GM12874 (cell line): Measurements from ENCODE around the gene SLC66A2.

Source experiments
- TF ChIP-seq, protein P1 (sequence below): IDR thresholded peaks from 2 replicates; pipeline ENCODE4 v1.5.1; 2011; ENCODE audit warnings: low read depth, mild to moderate bottlenecking, control low read depth, low read length, moderate library complexity; ENCODE audit not compliant: insufficient read depth

SLC66A2 gene

DNA sequence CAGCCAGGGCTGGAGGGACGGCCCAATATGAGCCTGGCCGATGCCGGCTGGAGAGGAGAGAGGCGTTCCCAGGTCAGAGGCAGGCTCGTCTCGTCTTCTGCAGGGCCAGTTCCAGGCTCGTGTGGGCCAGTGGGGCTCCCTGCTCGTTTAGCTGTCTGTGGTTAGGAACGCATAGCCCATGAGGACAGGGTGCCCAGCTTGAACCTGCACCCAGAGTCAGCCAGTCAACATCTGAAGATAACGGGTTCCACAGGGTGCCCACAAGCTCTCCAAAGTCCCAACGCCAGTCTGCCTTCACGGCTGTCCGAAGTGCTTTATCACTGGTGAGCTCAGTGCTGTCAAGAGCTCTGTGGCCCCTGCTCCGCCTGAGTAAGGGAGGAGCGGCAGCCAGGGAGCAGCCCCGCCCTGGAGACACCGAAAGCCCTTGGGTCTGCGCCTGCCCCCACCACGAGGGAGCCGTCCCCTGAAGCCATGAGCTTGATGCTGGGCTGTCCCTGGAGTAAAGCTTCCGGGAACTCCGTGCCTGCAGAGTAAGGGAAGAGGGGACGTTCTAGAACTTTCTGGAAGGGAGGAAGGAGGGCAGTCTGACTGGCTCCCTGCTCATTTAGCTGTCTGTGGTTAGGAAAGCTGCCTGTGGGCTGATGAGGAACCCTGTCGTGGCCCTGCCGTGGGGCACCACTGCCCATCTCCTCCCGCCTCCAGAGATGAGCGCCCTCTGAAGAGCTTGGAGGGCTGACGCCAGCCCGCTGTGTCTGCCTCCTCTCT, 10.3 kb upstream of the SLC66A2 start:
- TF ChIP-seq, protein P1, sequence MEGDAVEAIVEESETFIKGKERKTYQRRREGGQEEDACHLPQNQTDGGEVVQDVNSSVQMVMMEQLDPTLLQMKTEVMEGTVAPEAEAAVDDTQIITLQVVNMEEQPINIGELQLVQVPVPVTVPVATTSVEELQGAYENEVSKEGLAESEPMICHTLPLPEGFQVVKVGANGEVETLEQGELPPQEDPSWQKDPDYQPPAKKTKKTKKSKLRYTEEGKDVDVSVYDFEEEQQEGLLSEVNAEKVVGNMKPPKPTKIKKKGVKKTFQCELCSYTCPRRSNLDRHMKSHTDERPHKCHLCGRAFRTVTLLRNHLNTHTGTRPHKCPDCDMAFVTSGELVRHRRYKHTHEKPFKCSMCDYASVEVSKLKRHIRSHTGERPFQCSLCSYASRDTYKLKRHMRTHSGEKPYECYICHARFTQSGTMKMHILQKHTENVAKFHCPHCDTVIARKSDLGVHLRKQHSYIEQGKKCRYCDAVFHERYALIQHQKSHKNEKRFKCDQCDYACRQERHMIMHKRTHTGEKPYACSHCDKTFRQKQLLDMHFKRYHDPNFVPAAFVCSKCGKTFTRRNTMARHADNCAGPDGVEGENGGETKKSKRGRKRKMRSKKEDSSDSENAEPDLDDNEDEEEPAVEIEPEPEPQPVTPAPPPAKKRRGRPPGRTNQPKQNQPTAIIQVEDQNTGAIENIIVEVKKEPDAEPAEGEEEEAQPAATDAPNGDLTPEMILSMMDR: no peak

DNA sequence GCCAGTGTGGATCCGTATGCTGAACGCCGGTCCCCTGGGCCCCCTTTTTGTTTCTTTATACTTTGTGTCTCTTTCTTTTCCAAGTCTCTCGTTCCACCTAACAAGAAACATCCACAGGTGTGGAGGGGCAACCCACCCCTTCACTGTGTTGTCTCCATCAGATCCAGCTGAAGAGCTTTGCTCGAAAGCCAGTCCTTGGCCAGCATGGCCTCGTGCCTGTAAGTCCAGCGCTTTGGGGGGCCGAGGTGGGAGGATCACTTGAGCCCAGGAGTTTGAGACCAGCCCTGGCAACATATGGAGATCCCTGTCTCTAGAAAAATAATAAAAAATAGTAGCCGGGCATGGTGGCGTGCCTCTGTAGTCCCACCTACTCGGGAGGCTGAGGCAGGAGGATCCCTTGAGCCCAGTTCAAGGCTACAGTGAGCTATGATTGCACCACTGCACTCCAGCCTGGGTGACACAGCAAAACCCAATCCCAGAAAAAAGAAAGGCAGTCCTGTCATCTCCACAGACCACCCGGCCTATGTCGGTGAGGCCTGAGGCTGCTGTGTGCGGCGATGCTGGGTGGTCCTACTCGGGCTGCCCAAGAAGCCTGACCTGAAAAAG, 9.6 kb upstream of the SLC66A2 start:
- TF ChIP-seq, protein P1: no peak

DNA sequence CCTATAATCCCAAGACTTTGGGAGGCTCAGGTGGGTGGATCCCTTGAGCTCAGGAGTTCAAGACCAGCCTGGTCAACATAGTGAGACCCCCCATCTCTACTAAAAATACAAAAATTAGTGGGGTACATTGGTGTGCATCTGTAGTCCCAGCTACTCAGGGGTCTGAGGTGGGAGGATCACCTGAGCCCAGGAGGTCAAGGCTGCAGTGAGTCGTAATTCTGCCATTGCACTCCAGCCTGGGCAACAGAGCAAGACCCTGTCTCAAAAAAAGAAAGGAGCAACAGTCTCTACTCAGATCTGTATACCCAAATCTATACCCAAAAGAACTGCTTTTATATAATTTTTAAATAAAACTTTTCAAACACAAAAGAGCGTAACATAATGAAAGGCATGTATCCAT, 7.5 kb upstream of the SLC66A2 start:
- TF ChIP-seq, protein P1: no peak

DNA sequence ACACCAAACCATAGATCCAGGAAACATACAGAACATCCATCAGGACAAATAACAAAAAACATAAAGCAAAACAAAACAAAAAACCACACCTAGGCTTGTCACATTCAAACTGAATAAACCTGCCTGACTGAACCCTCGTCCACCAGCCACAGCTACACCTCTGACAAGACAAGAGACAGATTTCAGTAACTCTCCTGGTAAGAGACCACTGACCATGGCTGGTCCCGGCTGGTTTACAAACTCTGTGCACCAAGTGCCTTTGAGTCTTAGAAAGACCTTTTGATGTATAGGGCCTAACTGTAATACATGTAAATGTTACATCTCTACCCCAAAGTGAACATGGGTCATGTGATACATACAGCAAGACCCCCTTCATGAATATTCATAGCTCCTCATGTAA, 4.8 kb upstream of the SLC66A2 start:
- TF ChIP-seq, protein P1: no peak

DNA sequence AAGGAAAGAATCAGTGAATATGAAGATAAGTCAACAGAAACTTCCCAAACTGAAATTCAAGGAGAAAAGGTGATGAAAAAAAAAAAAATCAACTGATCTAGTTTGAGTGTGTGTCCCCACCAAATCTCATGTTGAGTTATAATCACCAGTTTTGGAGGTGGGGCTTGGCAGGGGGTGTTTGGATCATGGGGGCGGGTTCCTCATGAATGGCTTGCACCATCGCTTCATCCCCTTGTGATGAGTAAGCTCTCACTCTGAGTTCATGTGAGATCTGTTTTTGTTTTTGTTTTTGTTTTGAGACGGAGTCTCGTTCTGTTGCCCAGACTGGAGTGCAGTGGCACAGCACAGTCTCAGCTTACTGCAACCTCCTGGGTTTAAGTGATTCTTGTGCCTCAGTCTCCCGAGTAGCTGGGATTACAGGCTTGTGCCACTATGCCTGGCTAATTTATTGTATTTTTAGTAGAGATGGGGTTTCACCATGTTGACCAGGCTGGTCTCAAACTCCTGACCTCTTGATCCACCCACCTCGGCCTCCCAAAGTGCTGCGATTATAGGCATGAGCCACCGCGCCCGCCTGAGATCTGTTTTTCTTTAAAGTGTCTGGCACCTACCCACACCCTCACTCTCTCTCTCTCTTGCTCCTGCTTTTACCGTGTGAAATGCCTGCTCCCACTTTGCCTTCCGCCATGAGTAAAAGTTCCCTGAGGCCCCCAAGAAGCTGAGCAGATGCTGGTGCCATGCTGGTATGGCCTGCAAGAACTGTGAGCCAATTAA, 4.0 kb upstream of the SLC66A2 start:
- TF ChIP-seq, protein P1: no peak

DNA sequence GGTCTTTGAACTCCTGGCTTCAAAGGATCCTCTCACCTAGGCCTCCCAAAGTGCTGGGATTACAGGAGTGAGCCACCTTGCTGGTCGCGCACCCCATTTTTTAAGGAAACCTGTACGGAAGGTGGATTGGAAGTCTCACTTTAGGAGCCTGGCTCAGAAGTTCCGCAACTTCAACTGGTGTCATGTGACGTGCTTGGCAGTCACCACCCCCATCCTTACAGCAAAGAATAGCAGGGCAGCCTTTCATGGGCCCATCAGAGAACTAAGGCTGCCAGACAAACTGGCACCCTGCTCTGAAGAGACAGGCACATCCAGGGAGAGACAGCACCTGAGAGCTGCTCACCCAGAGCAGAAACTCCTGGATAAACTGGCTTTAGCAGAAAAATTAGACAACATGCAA, 3.3 kb upstream of the SLC66A2 start:
- TF ChIP-seq, protein P1: no peak

DNA sequence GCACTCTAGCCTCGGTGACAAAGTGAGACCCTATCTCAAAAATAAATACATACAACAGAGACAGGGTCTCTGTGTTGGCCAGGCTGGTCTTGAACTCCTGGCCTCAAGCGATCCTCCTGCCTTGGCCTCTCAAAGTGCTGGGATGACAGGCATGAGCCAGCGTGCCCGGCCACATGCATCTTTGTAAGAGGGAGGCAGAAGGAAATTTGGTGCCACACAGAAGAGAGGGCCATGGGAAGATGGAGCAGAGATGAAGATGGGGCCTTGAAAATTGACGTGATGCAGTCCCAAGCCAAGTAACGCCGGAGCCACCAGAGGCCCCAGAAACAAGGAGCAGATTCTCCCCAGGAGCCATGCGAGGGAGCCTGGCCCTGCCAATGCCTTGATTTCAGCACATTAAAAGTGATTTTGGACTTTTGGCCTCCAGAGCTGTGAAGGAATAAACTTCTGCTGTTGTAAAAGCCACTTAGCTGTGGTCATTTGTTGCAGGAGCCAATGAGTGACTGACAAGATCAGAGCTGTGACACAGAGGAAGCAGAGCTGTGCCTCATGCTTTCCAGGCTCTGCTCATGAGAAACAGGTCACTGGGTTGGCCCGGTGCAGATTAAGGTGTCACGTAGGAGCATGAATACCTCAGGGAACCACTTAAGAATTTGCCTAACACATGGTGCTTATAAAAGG, 2.7 kb upstream of the SLC66A2 start:
- TF ChIP-seq, protein P1: no peak
